ENCODE data around the gene BNIP2. TPM values are rescaled to one million over a fixed set of nuclear protein-coding genes. Genes with fewer than 3 reads are reported as not detected.
A peak's percentile ranks its signal among the peaks of the same experiment; 100 is the strongest.

BNIP2 gene
- total RNA-seq, 4 donors from 2014 or later = 134 to 261 (median 147) TPM

DNA sequence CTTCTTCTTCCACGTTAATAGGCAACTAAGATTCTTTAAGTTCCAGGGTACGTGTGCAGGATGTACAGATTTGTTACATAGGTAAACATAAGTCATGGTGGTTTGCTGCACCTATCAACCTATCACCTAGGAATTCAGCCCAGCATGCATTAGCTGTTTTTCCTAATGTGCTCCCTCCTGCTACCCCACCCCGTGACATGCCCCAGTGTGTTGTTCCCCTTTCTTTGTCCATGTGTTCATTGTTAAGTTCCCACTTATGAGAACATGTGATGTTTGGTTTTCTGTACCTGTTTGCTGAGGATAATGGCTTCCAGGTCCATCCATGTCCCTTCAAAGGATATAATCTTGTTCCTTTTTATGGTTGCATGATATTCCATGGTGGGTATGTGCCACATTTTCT, 52.9 kb downstream of the BNIP2 start:
- TF ChIP-seq POLR2A (IDR thresholded peaks at IDR 0.05) = no peak
- TF ChIP-seq, protein P1, sequence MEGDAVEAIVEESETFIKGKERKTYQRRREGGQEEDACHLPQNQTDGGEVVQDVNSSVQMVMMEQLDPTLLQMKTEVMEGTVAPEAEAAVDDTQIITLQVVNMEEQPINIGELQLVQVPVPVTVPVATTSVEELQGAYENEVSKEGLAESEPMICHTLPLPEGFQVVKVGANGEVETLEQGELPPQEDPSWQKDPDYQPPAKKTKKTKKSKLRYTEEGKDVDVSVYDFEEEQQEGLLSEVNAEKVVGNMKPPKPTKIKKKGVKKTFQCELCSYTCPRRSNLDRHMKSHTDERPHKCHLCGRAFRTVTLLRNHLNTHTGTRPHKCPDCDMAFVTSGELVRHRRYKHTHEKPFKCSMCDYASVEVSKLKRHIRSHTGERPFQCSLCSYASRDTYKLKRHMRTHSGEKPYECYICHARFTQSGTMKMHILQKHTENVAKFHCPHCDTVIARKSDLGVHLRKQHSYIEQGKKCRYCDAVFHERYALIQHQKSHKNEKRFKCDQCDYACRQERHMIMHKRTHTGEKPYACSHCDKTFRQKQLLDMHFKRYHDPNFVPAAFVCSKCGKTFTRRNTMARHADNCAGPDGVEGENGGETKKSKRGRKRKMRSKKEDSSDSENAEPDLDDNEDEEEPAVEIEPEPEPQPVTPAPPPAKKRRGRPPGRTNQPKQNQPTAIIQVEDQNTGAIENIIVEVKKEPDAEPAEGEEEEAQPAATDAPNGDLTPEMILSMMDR (IDR thresholded peaks at IDR 0.05) = no peak
- Histone ChIP-seq H3K36me3 (peaks cover 0 to 32% (median 0%) of the 10 kb centered on the region in 3 donors), H3K9me3 (no peaks in the 10 kb centered on the region), H3K27ac (no peak overlapping the region), H3K4me1 (no peaks in the 10 kb centered on the region), H3K27me3 (no peaks in the 10 kb centered on the region), H3K4me3 (no peak overlapping the region)
- DNase-seq = no peak

DNA sequence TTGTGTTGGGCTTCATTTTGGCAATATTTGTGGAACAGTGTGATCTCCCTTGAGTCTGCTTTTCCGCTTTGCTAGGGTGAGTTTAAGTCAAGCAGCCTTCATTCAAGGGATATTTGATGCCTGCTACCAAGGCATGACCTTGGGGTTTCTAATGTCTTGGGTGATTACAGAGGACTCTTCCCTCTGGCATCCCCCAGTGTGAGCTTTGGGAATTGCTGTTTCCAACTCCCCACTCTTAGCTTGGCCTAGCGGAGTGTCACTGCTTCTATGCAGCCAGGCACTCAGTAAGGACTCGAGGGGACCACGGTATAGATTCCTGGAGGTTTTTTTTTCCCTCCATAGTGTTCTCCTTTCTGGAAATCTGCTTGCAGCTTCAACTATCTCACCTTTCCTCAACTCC, 56.4 kb downstream of the BNIP2 start:
- H3K27ac ChIP-seq = no peak overlapping the region

DNA sequence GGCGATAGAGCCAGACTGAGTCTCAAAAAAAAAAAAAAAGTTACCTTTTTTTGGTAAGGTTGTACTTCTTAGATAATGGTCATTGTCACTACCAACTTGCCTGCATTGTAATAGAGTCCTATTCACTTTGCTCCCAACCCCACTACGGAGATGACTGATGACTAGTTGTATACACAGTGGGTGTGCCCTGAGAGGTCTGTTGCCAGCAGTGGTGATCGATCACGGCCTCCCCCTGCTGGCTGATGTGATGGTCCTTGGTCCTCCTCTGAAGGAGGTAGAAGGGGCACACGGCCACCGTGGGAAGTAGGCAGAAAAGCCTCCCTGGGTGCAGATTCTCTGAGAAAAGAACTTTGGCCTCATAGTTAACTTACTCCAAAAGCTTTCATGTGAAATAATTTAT, 66.8 kb downstream of the BNIP2 start:
- TF ChIP-seq, protein P1 (IDR thresholded peaks at IDR 0.05) = peak in 4 of 6 experiments; percentile 27 to 73 (median 66)
- no peak for TF ChIP-seq POLR2A (IDR thresholded peaks at IDR 0.05)
- Histone ChIP-seq H3K27ac (no peak overlapping the region), H3K9me3 (no peaks in the 10 kb centered on the region), H3K36me3 (peaks cover 0 to 5% (median 0%) of the 10 kb centered on the region in 3 donors), H3K4me1 (peaks cover 0 to 20% (median 0%) of the 10 kb centered on the region in 4 donors), H3K27me3 (no peaks in the 10 kb centered on the region), H3K4me3 (no peak overlapping the region)
- peak; percentile 48 to 87 (median 81) for DNase-seq

More for the DNA sequence above, 56.4 kb downstream of the BNIP2 start:
- Histone ChIP-seq H3K9me3 (no peaks in the 10 kb centered on the region), H3K4me1 (no peaks in the 10 kb centered on the region), H3K4me3 (no peak overlapping the region), H3K36me3 (peaks cover 0 to 5% (median 0%) of the 10 kb centered on the region in 3 donors), H3K27me3 (no peaks in the 10 kb centered on the region)
- DNase-seq = no peak
- TF ChIP-seq, protein P1 (IDR thresholded peaks at IDR 0.05) = peak in 2 of 6 experiments; percentile 15 to 20
- no peak for TF ChIP-seq POLR2A (IDR thresholded peaks at IDR 0.05)

DNA sequence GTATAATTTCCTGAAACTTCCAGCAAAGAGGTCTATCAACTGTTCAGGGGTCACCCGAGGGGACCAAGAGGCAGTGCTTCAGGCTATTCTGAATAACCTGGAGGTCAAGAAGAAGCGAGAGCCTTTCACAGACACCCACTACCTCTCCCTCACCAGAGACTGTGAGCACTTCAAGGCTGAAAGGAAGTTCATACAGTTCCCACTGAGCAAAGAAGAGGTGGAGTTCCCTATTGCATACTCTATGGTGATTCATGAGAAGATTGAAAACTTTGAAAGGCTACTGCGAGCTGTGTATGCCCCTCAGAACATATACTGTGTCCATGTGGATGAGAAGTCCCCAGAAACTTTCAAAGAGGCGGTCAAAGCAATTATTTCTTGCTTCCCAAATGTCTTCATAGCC, 70.7 kb downstream of the BNIP2 start:
- Histone ChIP-seq H3K27me3 (no peaks in the 10 kb centered on the region), H3K27ac (peak overlapping the region in 1 of 4 donors; percentile 21), H3K36me3 (no peaks in the 10 kb centered on the region), H3K4me3 (peak overlapping the region in 1 of 4 donors; percentile 22), H3K4me1 (peaks cover 0 to 28% (median 0%) of the 10 kb centered on the region in 4 donors), H3K9me3 (no peaks in the 10 kb centered on the region)
- DNase-seq = no peak
- TF ChIP-seq, protein P1 (IDR thresholded peaks at IDR 0.05) = no peak
- no peak for TF ChIP-seq POLR2A (IDR thresholded peaks at IDR 0.05)

DNA sequence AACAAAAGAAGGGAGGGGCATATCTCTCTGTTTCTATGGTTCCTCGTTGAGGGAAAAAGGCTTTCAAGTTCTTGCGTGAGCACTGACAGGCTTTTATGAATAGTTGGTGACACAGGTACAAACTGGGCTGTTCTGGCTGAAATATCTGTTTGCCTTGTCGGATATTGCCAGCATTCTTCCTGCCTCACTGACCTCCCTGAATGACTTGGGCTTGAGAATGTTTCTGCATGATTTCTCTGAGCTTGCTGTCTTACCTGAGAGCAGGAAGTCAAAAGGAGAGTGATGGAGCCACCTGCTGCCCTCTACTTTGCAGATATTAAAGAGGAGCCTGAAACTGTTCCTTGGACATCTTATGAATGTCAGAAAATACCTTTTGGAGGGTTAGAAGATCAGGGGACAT, 72.7 kb downstream of the BNIP2 start:
- peak overlapping the region in 2 of 4 donors; percentile 27 to 57 for H3K4me3 ChIP-seq
- H3K9me3 ChIP-seq = no peaks in the 10 kb centered on the region
- H3K27ac ChIP-seq = peak overlapping the region in 2 of 4 donors; percentile 55 to 63
- DNase-seq = no peak
- no peaks in the 10 kb centered on the region for H3K36me3 ChIP-seq
- H3K27me3 ChIP-seq = no peaks in the 10 kb centered on the region
- peaks cover 0 to 28% (median 0%) of the 10 kb centered on the region in 4 donors for H3K4me1 ChIP-seq
- no peak for TF ChIP-seq POLR2A (IDR thresholded peaks at IDR 0.05)
- TF ChIP-seq, protein P1 (IDR thresholded peaks at IDR 0.05) = peak in 3 of 6 experiments; percentile 35 to 54 (median 39)
